ENCODE data around the gene CARD6. TPM values are rescaled to one million over a fixed set of nuclear protein-coding genes. Genes with fewer than 3 reads are reported as not detected.
A peak's percentile ranks its signal among the peaks of the same experiment; 100 is the strongest.

CARD6 gene
- total and polyA plus RNA-seq, 9 of the 15 experiments (the other 6 are each of a cell fraction or from before 2014, with no cell fraction given) = 3.5 to 8.3 (median 5.9) TPM

GRCh38 chr5:40801771-40802562, 39.2 kb upstream of the CARD6 start (continued):
- TF ChIP-seq ZMIZ1 (IDR thresholded peaks at IDR 0.05; ENCODE audit: low read depth in 2 of 2, low read length in 2 of 2) (peak in 1 of 2 experiments; percentile 88; a peak in 2 of 4 replicates), NFATC3 (IDR thresholded peaks at IDR 0.05) (peak; percentile 43; the same call in 1 of the 2 replicates), ARID1B (IDR thresholded peaks at IDR 0.05) (peak; percentile 94), FOXA3 (CRISPR knock-in tag; conservative IDR thresholded peaks at IDR 0.05 in 1 of 2, IDR thresholded peaks at IDR 0.05 in 1 of 2) (peak; percentile 38 to 67; a peak in 2 of 4 replicates), NFE2L1 (tag; IDR thresholded peaks at IDR 0.05; ENCODE audit: borderline replicate concordance, low read depth) (peak; percentile 23; the same call in 1 of the 2 replicates), CBFA2T2 (conservative IDR thresholded peaks at IDR 0.05) (peak; percentile 90), NBN (IDR thresholded peaks at IDR 0.05; ENCODE audit: low read depth) (peak; percentile 87; the same call in 1 of the 2 replicates), ZBTB40 (IDR thresholded peaks at IDR 0.05) (peak; percentile 56; the same call in 1 of the 2 replicates), ZBTB40 (CRISPR knock-in tag; IDR thresholded peaks at IDR 0.05) (no peak), THRAP3 (IDR thresholded peaks at IDR 0.05; ENCODE audit: borderline replicate concordance) (peak; percentile 86), VEZF1 (CRISPR knock-in tag; IDR thresholded peaks at IDR 0.05) (peak; percentile 56; the same call in 1 of the 2 replicates), KLF6 (CRISPR knock-in tag; IDR thresholded peaks at IDR 0.05; ENCODE audit: borderline replicate concordance) (no peak)
